Activated CD4-positive, alpha-beta T cell treated with anti-CD3 and anti-CD28 coated beads, Interleukin-2, amount 50 U/mL, for 24 hours (primary cell): ENCODE data around the gene ONECUT2.
A peak's percentile ranks its signal among the peaks of the same experiment; 100 is the strongest.

Source experiments
- DNase-seq, 2 donors: peaks; one replicate each; pipeline ENCODE4 v3.0.0-alpha.2; 2020; ENCODE audit warnings: low read depth in 1 of 2, low spot score in 1 of 2

Gene ONECUT2

DNA sequence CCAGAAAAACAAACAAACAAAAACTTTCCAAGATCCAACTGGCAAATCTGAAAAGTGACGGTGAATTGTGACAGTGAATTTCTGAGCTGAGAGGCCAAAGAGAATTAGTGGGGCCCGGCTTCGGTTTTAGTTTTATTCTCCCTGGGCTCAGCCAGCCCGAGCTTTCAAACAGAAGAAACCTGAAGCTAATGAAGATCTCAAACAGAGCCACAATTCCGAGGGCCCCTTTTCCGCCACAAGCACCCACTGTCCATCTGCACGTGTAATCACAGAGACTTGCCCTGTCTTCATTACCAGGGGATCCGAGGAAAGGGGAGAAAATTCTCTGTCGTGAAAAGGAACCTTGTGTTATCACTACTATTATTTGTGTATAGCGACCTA, 4.2 kb upstream of the ONECUT2 start:
- DNase-seq = no peak

DNA sequence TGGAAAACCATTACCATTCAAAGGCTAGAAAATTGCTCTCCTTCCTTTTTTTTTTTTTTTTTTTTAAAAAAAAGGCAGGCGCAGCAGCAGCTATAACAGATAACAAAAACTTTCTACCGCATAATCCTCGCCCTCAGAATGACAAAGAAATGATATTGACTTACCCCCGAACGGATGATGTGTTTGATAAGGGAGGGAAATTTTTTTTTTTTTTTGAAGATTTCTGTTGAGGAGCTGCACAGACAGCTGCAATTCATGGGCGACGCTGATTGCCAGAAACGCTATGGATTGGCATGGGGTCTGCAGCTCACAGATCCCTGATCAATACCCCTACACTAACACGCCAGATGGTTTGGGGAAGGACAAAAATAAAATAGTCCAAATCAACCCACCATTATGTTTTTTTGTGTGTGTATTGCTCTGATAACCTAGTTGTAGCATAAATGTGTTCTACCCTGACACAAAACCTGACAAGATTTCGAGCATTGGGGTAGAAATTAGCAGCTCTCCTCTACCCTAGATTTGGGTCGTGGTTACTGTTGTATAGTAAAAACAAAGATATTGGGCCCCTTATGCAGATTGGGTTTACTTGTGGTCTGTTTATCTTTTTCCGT, 3.6 kb upstream of the ONECUT2 start:
- no peak for DNase-seq

DNA sequence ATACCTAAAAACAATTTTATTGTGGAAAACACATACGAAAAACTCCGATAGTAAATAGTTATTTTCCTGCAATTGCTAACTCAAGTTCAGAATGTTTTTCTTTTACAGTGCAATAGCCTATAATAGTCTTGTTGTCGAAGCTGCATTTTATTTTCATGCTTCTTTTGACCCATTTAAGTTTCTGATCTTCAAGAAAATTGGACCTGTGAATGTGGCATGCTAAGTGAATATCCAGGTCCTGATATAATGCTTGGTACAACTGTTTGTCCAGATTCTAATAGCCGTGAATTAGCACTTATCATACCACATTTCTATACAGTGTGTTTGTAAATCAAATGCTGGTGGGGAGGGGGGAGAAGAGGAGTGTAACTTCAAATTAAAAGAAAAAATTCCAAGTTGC, 3.0 kb upstream of the ONECUT2 start:
- DNase-seq = no peak

DNA sequence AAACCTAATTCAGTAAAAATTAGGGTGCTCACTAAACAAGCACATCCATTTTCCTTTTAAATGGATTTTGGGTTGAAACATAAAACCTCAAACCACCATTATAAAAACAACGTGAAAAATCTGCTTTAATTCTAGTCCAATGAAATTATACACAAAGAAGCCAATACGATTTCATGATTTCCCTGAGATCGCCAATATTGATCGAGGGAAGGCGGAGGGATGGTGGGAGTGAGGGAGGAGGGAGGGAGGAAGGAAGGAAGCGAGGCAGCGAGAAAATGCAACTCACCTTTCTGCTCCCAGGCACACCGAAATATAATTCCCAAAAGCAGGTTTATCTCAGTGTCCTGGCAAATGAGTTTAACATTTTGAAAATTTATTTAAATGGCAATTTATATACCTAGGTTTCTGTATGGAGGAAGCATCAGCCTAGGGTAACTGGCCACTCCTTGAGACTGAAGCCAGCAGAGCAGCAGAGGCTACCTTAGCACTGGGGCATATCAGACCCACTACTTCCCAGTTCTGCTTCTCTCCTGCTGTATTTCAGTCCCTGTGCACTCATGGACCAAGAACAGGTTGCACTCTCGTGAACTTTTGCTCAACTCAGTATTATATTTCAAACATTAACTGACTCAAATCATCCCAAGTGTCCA, 2.3 kb upstream of the ONECUT2 start:
- no peak for DNase-seq

- no peak for DNase-seq
These were observed 1.7 kb upstream of the ONECUT2 start for GRCh38 chr18:57433482-57433881.

GRCh38 chr18:57433934-57434535, 1.1 kb upstream of the ONECUT2 start:
- no peak for DNase-seq

GRCh38 chr18:57435846-57436190, 644 bp downstream of the ONECUT2 start:
- DNase-seq = no peak

- DNase-seq = no peak
These were observed 1.2 kb downstream of the ONECUT2 start for GRCh38 chr18:57436191-57436964.

GRCh38 chr18:57436965-57437333, 1.8 kb downstream of the ONECUT2 start:
- no peak for DNase-seq

GRCh38 chr18:57437402-57437765, 2.2 kb downstream of the ONECUT2 start:
- DNase-seq = no peak

DNA sequence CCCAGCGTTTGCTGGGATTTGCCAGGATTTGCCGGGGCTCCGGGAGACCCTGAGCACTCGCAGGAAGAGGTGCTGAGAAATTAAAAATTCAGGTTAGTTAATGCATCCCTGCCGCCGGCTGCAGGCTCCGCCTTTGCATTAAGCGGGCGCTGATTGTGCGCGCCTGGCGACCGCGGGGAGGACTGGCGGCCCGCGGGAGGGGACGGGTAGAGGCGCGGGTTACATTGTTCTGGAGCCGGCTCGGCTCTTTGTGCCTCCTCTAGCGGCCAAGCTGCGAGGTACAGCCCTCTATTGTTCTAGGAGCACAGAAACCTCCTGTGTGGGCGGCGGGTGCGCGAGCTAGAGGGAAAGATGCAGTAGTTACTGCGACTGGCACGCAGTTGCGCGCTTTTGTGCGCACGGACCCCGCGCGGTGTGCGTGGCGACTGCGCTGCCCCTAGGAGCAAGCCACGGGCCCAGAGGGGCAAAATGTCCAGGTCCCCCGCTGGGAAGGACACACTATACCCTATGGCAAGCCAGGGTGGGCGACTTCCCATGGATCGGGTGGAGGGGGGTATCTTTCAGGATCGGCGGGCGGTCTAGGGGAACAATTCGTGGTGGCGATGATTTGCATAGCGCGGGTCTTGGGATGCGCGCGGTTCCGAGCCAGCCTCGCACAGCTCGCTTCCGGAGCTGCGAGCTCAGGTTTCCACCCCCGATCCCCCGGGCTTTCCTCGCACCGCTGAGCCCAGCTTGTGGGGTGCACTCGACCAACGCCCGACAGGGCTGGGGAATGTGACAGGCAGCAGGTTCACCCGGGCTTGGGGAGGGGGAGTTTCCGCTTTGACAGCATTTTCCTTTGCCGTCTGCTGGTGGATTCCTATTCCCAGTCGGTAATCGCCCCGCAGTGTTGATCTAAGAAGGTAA, 2.8 kb downstream of the ONECUT2 start:
- peak in 1 of 2 donors; percentile 52 for DNase-seq

DNA sequence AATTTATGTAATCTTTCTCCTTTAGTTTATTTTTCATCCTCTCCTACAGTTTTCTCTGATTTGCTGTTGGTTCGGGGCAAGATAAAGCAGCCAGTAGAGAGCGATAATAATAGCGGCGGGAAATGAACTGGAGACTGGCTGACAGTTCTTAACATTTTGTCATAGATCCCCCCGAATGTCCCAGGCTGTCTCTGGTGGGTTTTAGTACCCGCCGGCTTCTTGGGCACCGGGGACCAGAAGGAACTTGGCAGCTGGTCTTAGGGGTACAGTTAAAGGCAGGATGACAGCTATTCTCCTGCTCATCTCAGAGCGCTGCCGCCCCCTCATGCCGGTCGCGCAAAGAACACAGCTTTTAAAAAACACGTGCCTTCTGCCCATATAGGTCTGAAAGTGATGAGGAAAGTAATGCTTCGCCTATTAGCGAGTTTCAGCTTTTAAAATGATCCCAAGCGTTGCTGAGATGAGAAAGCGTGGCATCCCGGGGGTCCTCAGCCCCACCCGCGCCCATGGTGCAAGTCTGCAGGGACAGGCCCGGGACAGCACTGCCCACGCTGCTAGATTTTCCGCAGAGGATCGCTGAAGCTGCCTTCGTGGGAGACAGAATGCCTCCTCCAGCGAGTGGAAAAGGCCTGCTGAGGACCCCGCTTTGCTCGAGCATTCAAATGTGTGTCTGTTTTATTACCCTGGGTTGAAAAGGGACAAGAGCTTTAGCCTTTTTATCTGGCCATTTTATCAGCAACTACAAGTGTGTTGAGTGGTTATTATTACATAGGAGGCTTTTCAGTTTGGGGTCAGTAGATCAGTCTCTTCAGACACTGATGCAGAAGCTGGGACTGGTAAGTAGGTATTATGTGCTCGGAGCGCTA, 3.8 kb downstream of the ONECUT2 start:
- DNase-seq = no peak

DNA sequence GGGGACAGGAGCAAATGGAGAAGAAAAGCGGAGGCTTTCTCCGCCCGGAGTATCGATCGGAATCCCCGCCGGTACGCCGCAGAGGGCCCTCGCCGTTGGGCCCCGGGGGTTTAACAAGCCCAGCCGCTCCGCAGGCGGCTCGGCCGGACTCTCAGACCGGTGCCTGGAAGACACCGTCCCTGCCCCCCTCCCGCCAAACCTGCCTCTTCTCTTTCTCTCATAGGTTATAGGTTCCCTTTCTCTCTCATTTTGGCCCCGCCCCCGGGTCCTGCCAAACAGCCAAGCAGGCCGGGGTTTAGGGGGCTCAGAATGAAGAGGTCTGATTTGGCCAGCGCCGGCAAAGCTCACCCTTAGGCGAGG, 4.4 kb downstream of the ONECUT2 start:
- DNase-seq = no peak

- DNase-seq = no peak
These were observed 4.8 kb downstream of the ONECUT2 start for GRCh38 chr18:57439985-57440330.

GRCh38 chr18:57440331-57441070, 5.3 kb downstream of the ONECUT2 start:
- DNase-seq = no peak

DNA sequence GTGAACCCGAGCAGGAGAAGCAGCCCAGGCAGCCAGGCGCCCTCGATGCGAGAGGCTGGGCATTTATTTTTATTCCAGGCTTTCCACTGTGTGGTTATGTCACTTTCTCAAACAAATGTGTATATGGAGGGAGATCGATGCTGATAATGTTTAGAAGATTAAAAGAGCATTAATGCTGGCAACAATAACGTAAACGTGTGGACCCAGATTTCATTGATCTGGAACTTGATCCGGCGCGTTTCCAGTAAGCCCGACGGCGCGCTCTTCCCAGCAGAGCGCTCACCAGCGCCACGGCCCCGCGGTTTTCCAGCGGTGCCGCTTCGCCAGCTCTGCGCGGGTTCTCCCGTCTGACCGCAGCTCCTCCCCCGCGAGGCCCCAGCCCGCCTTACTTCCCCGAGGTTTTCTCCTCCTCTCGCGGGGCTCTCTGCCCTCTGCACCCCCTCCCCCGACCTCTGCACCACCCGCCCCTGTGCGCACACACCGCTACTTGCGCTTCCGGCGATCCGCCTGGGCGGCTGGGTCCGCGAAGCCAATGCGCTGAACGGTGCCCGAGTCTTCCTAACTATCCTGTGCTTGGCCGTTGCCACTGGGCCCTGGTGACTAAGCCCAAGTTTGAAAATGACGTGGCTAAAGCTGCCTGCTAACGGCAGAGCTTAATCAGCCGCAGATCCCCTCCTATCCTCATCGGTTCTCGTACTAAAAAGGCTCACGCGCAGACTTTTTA, 6.1 kb downstream of the ONECUT2 start:
- DNase-seq = no peak

- DNase-seq = no peak
These were observed 8.1 kb downstream of the ONECUT2 start for GRCh38 chr18:57443247-57443646.

DNA sequence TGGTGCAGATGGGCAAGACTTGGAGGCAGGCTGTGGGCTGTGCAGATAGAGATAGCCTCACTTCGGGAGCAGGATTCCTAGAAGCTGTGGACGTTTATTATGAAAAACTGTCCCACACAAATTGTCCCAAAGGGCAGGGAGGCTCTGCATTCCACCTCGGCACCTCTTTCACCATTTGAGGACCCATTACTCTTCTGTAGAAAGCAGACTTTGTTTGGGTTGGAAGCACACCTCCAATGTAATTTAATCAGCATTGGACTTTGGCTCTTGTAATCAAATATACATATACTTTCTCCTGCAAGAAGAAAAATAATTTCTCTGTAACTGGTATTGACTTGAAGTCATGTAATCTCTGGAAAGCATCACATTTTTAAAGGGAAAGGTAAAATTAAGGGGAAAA, 8.5 kb downstream of the ONECUT2 start:
- no peak for DNase-seq

DNA sequence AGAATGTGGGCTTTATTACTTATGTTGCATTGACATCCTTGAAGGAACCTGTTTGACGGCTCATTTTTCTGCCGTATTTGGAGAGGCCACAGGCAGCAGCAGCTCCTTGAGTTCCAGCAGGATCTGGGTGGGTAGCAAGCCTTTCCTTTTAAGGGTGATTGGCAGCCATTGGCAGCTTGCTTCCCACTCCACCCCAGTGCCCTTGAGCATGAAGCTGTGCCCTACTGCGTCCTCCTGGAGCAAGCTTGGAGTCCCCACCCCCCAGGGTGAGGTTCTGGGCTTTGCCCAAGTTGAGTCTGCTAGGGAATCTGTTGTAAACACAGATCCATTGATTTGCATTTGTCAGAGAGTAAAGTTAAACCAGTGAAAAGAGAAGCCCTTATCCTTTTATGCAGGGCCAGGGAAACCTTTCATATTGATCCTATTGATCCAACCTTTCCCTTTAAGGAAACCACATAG, 9.2 kb downstream of the ONECUT2 start:
- no peak for DNase-seq
